SU-DHL-6 (cell line): ENCODE results near the gene TSPAN18.

Experiments used
- H2AFZ ChIP-seq: fragments of 200-600 bp; sonication (generic); 2 replicates; pipeline ENCODE4 v1.6.1; 2014; ENCODE audit warnings: low read depth, mild to moderate bottlenecking, moderate library complexity, mixed read lengths, antibody characterized with exemption, low read length; ENCODE audit not compliant: severe bottlenecking
- H3F3A ChIP-seq: fragments of 200-600 bp; shearing (Covaris generic); 2 replicates; pipeline ENCODE4 v1.6.0; 2016; ENCODE audit warnings: antibody characterized with exemption, mild to moderate bottlenecking; ENCODE audit not compliant: insufficient read depth
- H3K27ac ChIP-seq: fragments of 200-600 bp; sonication (generic); 2 replicates; pipeline ENCODE4 v1.5.1; 2016; ENCODE audit warnings: low read depth, mild to moderate bottlenecking, low read length, moderate library complexity, mixed read lengths
- H3K27me3 ChIP-seq: fragments of 200-600 bp; sonication (generic), shearing (Covaris generic); 2 replicates; pipeline ENCODE4 v1.6.0; 2014; ENCODE audit warnings: mild to moderate bottlenecking, low read length
- H3K36me3 ChIP-seq: fragments of 200-600 bp; sonication (generic); 2 replicates; pipeline ENCODE4 v1.6.1; 2014; ENCODE audit warnings: mild to moderate bottlenecking, low read length, mixed read lengths
- H3K4me2 ChIP-seq: fragments of 300-600, 200-600 bp; shearing (Covaris generic), sonication (generic); 2 replicates; pipeline ENCODE4 v1.6.0; 2014; ENCODE audit warnings: low read length, low read depth, mild to moderate bottlenecking; ENCODE audit not compliant: poor library complexity, severe bottlenecking
- H3K4me3 ChIP-seq: fragments of 200-600 bp; sonication (generic); 2 replicates; pipeline ENCODE4 v1.5.1; 2014; ENCODE audit warnings: antibody characterized with exemption, low read length, mild to moderate bottlenecking, mixed read lengths; ENCODE audit not compliant: insufficient read depth, poor library complexity, severe bottlenecking
- H3K79me2 ChIP-seq: fragments of 200-600 bp; sonication (generic); 2 replicates; pipeline ENCODE4 v1.6.1; 2014; ENCODE audit warnings: mild to moderate bottlenecking, low read length, moderate library complexity; ENCODE audit not compliant: insufficient read depth
- H3K9ac ChIP-seq: fragments of 200-600 bp; sonication (generic); 2 replicates; pipeline ENCODE4 v1.7.0; 2014; ENCODE audit warnings: mild to moderate bottlenecking, low read length
- H3K9me2 ChIP-seq: fragments of 200-600 bp; sonication (generic); replicated peaks from 2 replicates; pipeline ENCODE4 v1.6.1; 2014; ENCODE audit warnings: low read length; ENCODE audit not compliant: insufficient read depth
- H3K9me3 ChIP-seq: fragments of 200-600 bp; sonication (generic); 2 replicates; pipeline ENCODE4 v1.6.1; 2014; ENCODE audit warnings: low read length, mixed read lengths; ENCODE audit not compliant: insufficient read depth
- H4K20me1 ChIP-seq: fragments of 200-600 bp; sonication (generic); 2 replicates; pipeline ENCODE4 v1.6.1; 2014; ENCODE audit warnings: low read depth, mild to moderate bottlenecking, antibody characterized with exemption, low read length, moderate library complexity, mixed read lengths
- CTCF ChIP-seq: fragments of 200-600 bp; sonication (generic); IDR thresholded peaks from one replicate; pipeline ENCODE4 v1.5.1; 2017; ENCODE audit warnings: antibody characterized with exemption, mild to moderate bottlenecking, low read length, moderate library complexity; ENCODE audit not compliant: insufficient read depth, poor library complexity, severe bottlenecking
- EZH2phosphoT487 ChIP-seq: fragments of 200-600 bp; sonication (generic), shearing (Covaris generic); conservative IDR thresholded peaks from 2 replicates; pipeline ENCODE4 v1.6.1; 2018; ENCODE audit warnings: mild to moderate bottlenecking, antibody characterized with exemption, low read length, moderate library complexity, mixed read lengths

Gene TSPAN18

GRCh38 chr11:44730775-44731174 lies 4.0 kb downstream of the TSPAN18 start:
- Histone ChIP-seq H3K9ac (no peak overlapping the region), H3K27me3 (no peaks in the 10 kb centered on the region), H3K4me2 (no peak overlapping the region), H3K36me3 (no peaks in the 10 kb centered on the region), H3K9me3 (no peaks in the 10 kb centered on the region), H3F3A (no peaks in the 10 kb centered on the region), H3K9me2 (no peaks in the 10 kb centered on the region), H4K20me1 (no peaks in the 10 kb centered on the region), H3K79me2 (no peaks in the 10 kb centered on the region), H3K27ac (no peak overlapping the region), H2AFZ (no peak overlapping the region), H3K4me3 (no peak overlapping the region)
- TF ChIP-seq CTCF (no peak), EZH2phosphoT487 (no peak)

GRCh38 chr11:44731685-44732430 lies 5.1 kb downstream of the TSPAN18 start:
- Histone ChIP-seq H3K4me3 (no peak overlapping the region), H3K9me2 (no peaks in the 10 kb centered on the region), H3K27me3 (no peaks in the 10 kb centered on the region), H2AFZ (no peak overlapping the region), H3K4me2 (no peak overlapping the region), H3K9ac (no peak overlapping the region), H3F3A (no peaks in the 10 kb centered on the region), H4K20me1 (no peaks in the 10 kb centered on the region), H3K27ac (no peak overlapping the region), H3K79me2 (no peaks in the 10 kb centered on the region), H3K36me3 (no peaks in the 10 kb centered on the region), H3K9me3 (no peaks in the 10 kb centered on the region)
- TF ChIP-seq EZH2phosphoT487 (no peak), CTCF (no peak)

- no peak overlapping the region for H3K4me2 ChIP-seq
- TF ChIP-seq EZH2phosphoT487 (no peak), CTCF (no peak)
- H3K27me3 ChIP-seq = no peaks in the 10 kb centered on the region
- no peaks in the 10 kb centered on the region for H3K79me2 ChIP-seq
- no peaks in the 10 kb centered on the region for H3F3A ChIP-seq
- H2AFZ ChIP-seq = no peak overlapping the region
- no peak overlapping the region for H3K27ac ChIP-seq
- no peaks in the 10 kb centered on the region for H4K20me1 ChIP-seq
- no peaks in the 10 kb centered on the region for H3K9me3 ChIP-seq
- H3K9ac ChIP-seq = no peak overlapping the region
- H3K36me3 ChIP-seq = no peaks in the 10 kb centered on the region
- no peak overlapping the region for H3K4me3 ChIP-seq
- H3K9me2 ChIP-seq = no peaks in the 10 kb centered on the region
These were observed 5.8 kb downstream of the TSPAN18 start for GRCh38 chr11:44732564-44732963.
